OCI-LY7 (cell line): Measurements from ENCODE around the gene ZC3H18. TPM values are rescaled to one million over a fixed set of nuclear protein-coding genes. Genes with fewer than 3 reads are reported as not detected.

ENCODE experiments used
- BruUV-seq: library from RNA; stranded (reverse); fragments of 400-500 nt; replicated peaks from 2 replicates; lab custom pipeline; 2021; lab: Mats Ljungman, UMichigan
- CTCF ChIA-PET: fragments of 300-600 bp; sonication (Branson Sonifier 250); formaldehyde crosslinking; loops from one replicate; lab custom pipeline; 2022; ENCODE audit warnings: antibody characterized with exemption; ENCODE audit not compliant: unreplicated experiment; lab: Charles Lee
- POLR2A ChIA-PET: fragments of 300-600 bp; sonication (Branson Sonifier 250); formaldehyde crosslinking; loops from one replicate; lab custom pipeline; 2022; ENCODE audit warnings: antibody characterized with exemption; lab: Charles Lee
- DNase-seq: peaks from one replicate; pipeline ENCODE4 v3.0.0-alpha.2; 2015; ENCODE audit warnings: low spot score
- H2AFZ ChIP-seq: fragments of 200-600 bp; sonication (generic), shearing (Covaris generic); 2 replicates; pipeline ENCODE4 v1.6.1; 2014; ENCODE audit warnings: mild to moderate bottlenecking, antibody characterized with exemption, low read length, moderate library complexity
- H3K27ac ChIP-seq: fragments of 200-600 bp; sonication (generic); 2 replicates; pipeline ENCODE4 v1.5.1; 2014; ENCODE audit warnings: mixed run types, low read depth, mild to moderate bottlenecking, moderate library complexity, low read length, inconsistent platforms; ENCODE audit not compliant: poor library complexity, severe bottlenecking
- H3K36me3 ChIP-seq: fragments of 200-600 bp; sonication (generic); 2 replicates; pipeline ENCODE4 v1.6.1; 2014; ENCODE audit warnings: mild to moderate bottlenecking, antibody characterized with exemption, low read length, moderate library complexity, mixed read lengths; ENCODE audit not compliant: insufficient read depth
- H3K4me1 ChIP-seq: fragments of 200-600 bp; sonication (generic); 2 replicates; pipeline ENCODE4 v1.5.1; 2014; ENCODE audit warnings: mild to moderate bottlenecking, low read length; ENCODE audit not compliant: insufficient read depth, poor library complexity, severe bottlenecking
- H3K4me2 ChIP-seq: fragments of 200-600 bp; sonication (generic); 2 replicates; pipeline ENCODE4 v1.6.1; 2014; ENCODE audit warnings: mild to moderate bottlenecking, low read length
- H3K4me3 ChIP-seq: fragments of 200-600 bp; sonication (generic); 2 replicates; pipeline ENCODE4 v1.5.1; 2014; ENCODE audit warnings: mild to moderate bottlenecking, low read depth, low read length; ENCODE audit not compliant: poor library complexity, severe bottlenecking
- H3K79me2 ChIP-seq: fragments of 200-600 bp; sonication (generic); 2 replicates; pipeline ENCODE4 v1.6.1; 2016; ENCODE audit warnings: low read depth, mild to moderate bottlenecking, low read length, moderate library complexity, mixed read lengths; ENCODE audit not compliant: insufficient read depth
- H3K9me2 ChIP-seq: fragments of 200-600 bp; sonication (generic); 2 replicates; pipeline ENCODE4 v1.6.1; 2016; ENCODE audit warnings: mild to moderate bottlenecking, low read length, mixed read lengths; ENCODE audit not compliant: insufficient read depth
- H3K9me3 ChIP-seq: fragments of 200-600 bp; sonication (generic); 2 replicates; pipeline ENCODE4 v1.6.1; 2014; ENCODE audit warnings: mild to moderate bottlenecking, mixed run types, low read length, mixed read lengths
- H4K20me1 ChIP-seq: fragments of 200-600 bp; sonication (generic); 2 replicates; pipeline ENCODE4 v1.6.1; 2014; ENCODE audit warnings: mild to moderate bottlenecking, antibody characterized with exemption, low read length, moderate library complexity, mixed read lengths; ENCODE audit not compliant: insufficient read depth
- EZH2phosphoT487 ChIP-seq: fragments of 200-600 bp; sonication (generic); IDR thresholded peaks from 2 replicates; pipeline ENCODE4 v1.6.1; 2018; ENCODE audit warnings: low read depth, borderline replicate concordance, mild to moderate bottlenecking, mixed run types, antibody characterized with exemption, low read length, moderate library complexity, mixed read lengths
- intact Hi-C: fragments of 100-400 bp; cut with micrococcal nuclease; formaldehyde crosslinking; loops from one replicate; pipeline ENCODE4 v1.10.0; 2022; ENCODE audit not compliant: unreplicated experiment
- total RNA-seq, 2 experiments: library from RNA; depleted of rRNA in 1 of 2; stranded (reverse); fragments of >200 nt in 1 of 2; shearing (Covaris generic) in 1 of 2; gene quantifications; 2 replicates each; pipeline ENCODE4 v1.2.3, GENCODE V29; 2014 to 2022
- TF ChIP-seq, protein P1 (sequence below): fragments of 200-600 bp; sonication (generic); conservative IDR thresholded peaks from 2 replicates; pipeline ENCODE4 v1.5.1; 2014; ENCODE audit warnings: mild to moderate bottlenecking, antibody characterized with exemption, low read length, moderate library complexity, mixed read lengths

ZC3H18 gene
- total RNA-seq, 2 experiments from 2014 or later, result 22.2 to 79.0 TPM

DNA sequence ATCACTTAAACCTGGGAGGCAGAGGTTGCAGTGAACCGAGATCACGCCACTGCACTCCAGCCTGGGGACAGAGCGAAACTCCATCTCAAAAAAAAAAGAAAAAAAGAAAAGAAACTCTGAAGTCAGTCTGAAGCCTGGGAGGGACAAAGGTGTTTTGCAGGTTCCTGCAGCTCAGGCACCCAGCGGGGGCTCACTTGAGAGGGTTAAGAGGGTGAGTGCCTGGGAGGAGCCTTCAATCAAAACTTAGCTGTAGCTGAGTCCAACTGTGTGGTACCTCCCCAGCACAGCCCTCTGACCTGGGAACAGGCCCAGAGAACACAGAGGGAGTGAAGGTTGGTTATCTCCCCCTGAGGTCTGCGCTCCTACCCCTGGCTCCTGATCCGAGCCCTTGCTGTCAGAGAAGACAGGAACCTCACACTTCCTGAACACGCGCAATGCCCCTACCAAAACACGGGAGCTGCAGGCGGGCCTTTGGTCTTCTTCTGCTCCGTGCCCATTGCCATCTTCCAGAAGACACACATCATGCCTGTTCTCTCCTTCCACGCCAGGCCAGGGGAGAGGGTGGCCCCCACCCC lies 20.4 kb upstream of the ZC3H18 start:
- Histone ChIP-seq H3K79me2 (no peaks in the 10 kb centered on the region), H3K9me3 (no peaks in the 10 kb centered on the region), H3K36me3 (no peaks in the 10 kb centered on the region), H3K9me2 (no peaks in the 10 kb centered on the region), H4K20me1 (no peaks in the 10 kb centered on the region), H3K27ac (no peak overlapping the region), H2AFZ (peak overlapping the region; percentile 13; the same call in 1 of the 2 replicates), H3K4me3 (no peak overlapping the region), H3K4me1 (peaks cover 51% of the 10 kb centered on the region), H3K4me2 (peak overlapping the region; percentile 28; the same call in 1 of the 2 replicates)
- CTCF ChIA-PET, result interaction anchor here (0.7 kb wide), 1 partner anchor 112 kb away, joined by 3 read pairs; no protein-coding TSS in a partner anchor
- intact Hi-C loops, result loop anchor here (10.0 kb wide), 2 partner anchors 595 to 845 kb away; partner anchors contain the start of gene BANP
- DNase-seq, result no peak
- BruUV-seq, result no TSS peak
- POLR2A ChIA-PET, result interaction anchor here (0.6 kb wide), 2 partner anchors 115 to 120 kb away, joined by 3 read pairs; no protein-coding TSS in a partner anchor
- TF ChIP-seq, protein P1, sequence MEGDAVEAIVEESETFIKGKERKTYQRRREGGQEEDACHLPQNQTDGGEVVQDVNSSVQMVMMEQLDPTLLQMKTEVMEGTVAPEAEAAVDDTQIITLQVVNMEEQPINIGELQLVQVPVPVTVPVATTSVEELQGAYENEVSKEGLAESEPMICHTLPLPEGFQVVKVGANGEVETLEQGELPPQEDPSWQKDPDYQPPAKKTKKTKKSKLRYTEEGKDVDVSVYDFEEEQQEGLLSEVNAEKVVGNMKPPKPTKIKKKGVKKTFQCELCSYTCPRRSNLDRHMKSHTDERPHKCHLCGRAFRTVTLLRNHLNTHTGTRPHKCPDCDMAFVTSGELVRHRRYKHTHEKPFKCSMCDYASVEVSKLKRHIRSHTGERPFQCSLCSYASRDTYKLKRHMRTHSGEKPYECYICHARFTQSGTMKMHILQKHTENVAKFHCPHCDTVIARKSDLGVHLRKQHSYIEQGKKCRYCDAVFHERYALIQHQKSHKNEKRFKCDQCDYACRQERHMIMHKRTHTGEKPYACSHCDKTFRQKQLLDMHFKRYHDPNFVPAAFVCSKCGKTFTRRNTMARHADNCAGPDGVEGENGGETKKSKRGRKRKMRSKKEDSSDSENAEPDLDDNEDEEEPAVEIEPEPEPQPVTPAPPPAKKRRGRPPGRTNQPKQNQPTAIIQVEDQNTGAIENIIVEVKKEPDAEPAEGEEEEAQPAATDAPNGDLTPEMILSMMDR, result no peak
- TF ChIP-seq EZH2phosphoT487, result no peak

DNA sequence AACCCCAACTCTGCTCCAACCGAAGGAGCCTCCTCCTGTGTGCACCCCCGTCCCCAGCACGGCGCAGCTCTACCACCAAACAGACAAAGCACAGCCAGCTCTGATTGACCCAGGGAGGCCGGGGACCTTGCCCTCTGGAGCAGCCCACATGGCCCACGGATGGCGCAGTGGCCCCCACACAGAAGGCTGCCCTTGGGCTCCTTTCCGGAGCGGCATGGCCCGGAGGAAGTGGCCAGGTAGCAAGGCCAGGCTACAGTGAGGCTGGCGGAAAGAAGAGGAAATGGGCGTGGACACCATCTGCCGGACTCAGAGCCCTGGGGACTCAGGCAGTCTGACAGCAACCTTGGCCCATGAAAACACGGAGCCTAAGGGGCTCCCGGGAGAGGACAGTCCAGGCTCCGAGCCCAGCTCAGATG lies 19.9 kb upstream of the ZC3H18 start:
- peak overlapping the region; percentile 13; the same call in 1 of the 2 replicates for H2AFZ ChIP-seq
- CTCF ChIA-PET, result interaction anchor here (0.7 kb wide), 1 partner anchor 113 kb away, joined by 3 read pairs; no protein-coding TSS in a partner anchor

More for the DNA sequence above, 19.9 kb upstream of the ZC3H18 start:
- Histone ChIP-seq H3K9me3 (no peaks in the 10 kb centered on the region), H3K9me2 (no peaks in the 10 kb centered on the region), H3K4me2 (peak overlapping the region; percentile 28; the same call in 1 of the 2 replicates), H3K4me3 (no peak overlapping the region), H3K4me1 (peaks cover 56% of the 10 kb centered on the region), H3K36me3 (no peaks in the 10 kb centered on the region), H4K20me1 (no peaks in the 10 kb centered on the region), H3K79me2 (no peaks in the 10 kb centered on the region), H3K27ac (no peak overlapping the region)
- POLR2A ChIA-PET, result interaction anchor here (0.6 kb wide), 2 partner anchors 114 to 121 kb away, joined by 3 read pairs; no protein-coding TSS in a partner anchor
- intact Hi-C loops, result loop anchor here (10.0 kb wide), 2 partner anchors 595 to 845 kb away; partner anchors contain the start of gene BANP
- no TSS peak for BruUV-seq
- TF ChIP-seq, protein P1, result no peak
- TF ChIP-seq EZH2phosphoT487, result no peak
- DNase-seq, result no peak
